Measurements from ENCODE around the gene ADGRB3. TPM values are rescaled to one million over a fixed set of nuclear protein-coding genes. Genes with fewer than 3 reads are reported as not detected.
A peak's percentile ranks its signal among the peaks of the same experiment; 100 is the strongest.

ADGRB3 gene
- not detected for total RNA-seq

DNA sequence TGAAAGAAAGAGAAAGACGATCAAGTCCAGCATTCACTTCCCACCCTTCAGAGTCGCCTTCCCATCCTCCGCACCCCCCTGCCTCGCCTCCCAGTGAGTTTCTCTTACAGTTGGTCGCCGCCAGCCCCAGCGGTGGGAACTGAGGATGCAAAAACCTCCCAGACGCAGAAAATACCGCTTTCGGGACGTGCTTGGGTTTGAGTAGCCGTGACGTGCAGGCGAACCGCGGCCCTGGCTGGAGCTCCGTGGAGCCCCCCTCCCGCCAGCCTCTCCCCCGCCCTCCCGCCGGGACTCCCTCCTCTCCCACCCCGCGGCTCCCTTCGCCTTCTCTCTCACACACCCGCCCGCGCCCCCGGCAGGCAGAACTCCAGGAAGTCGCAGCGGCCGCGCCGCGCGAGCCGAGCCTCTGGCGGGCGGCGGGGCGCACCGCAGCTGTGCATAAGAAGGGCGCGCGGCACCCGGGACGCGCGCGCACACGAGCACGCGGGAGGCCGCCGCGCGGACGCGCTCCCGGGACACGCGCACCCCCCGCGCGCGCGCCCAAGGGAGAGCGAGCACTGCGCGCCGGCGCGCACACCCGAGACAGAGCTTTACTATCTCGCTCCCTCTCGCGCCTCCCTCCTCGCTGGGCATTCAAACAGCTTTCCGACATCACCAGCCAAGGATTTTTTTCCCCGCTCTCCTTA is at the start of gene ADGRB3:
Gene ADGRB3 (plus strand): TSS at position 557 of the 686 bp plus-strand sequence. CDS start 3,394 bp downstream, outside the sequence.
- H3K36me3 Mint-ChIP-seq: peaks cover 5% of the 10 kb centered on the region
- peak within 1 kb of the TSS; percentile 65 for H3K4me3 Mint-ChIP-seq
- peaks cover 12 to 14% of the 10 kb centered on the region in 2 donors for H3K4me1 Mint-ChIP-seq (ENCODE audit: low read depth in 2 of 2)
- no peak within 1 kb of the TSS for H3K27ac Mint-ChIP-seq
- ATAC-seq: peak; percentile 65 to 82
- H3K9me3 Mint-ChIP-seq: peaks cover 7% of the 10 kb centered on the region
- peaks cover 26 to 37% of the 10 kb centered on the region in 2 donors for H3K27me3 Mint-ChIP-seq
- DNase-seq (ENCODE audit: low spot score): no peak

DNA sequence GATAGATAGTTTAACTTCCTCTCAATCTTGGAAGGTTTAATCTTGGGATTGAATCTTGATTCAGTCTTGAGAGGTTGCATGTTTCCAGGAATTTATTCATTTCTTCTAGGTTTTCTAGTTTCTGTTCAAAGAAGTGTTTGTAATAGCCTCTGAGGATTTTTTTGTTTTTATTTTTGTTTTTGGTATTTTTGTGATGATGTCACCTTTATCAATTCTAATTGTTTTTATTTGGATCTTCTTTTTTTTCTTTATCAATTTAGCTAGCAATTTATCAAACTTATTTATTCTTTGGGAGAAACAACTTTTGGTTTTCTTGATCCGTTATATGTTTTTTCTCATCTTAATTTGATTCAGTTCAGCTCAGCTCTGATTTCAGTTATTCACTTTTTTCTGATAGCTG is 41.5 kb upstream of the ADGRB3 start:
- no peaks in the 10 kb centered on the region for H3K4me1 Mint-ChIP-seq (ENCODE audit: low read depth in 2 of 2)
- H3K36me3 Mint-ChIP-seq: peaks cover 11% of the 10 kb centered on the region
- no peak overlapping the region for H3K27ac Mint-ChIP-seq
- H3K27me3 Mint-ChIP-seq: no peaks in the 10 kb centered on the region
- no peak overlapping the region for H3K4me3 Mint-ChIP-seq
- DNase-seq (ENCODE audit: low spot score) (no peak), ATAC-seq (no peak)
- H3K9me3 Mint-ChIP-seq: peaks cover 21% of the 10 kb centered on the region

DNA sequence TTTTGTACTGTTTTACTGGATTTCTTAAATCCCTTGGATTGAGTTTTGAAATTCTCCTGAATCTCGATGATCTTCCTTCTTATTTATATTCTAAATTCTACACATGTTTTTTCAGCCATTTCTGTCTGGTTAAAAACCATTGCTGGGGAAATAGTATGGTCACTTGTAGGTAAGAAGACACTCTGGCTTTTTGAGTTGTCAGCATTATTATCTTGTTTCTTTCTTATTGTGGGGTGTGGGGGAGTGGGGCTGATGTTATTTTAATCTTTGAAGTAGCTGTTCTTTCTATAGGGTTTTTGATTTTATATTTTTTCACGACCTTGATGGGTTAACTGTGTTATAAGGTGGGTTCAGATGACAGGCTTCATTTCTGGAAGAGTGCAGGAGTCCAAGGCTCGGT is 37.4 kb upstream of the ADGRB3 start:
- H3K27ac Mint-ChIP-seq: no peak overlapping the region
- H3K36me3 Mint-ChIP-seq: peaks cover 5% of the 10 kb centered on the region
- ATAC-seq (no peak), DNase-seq (ENCODE audit: low spot score) (no peak)
- H3K9me3 Mint-ChIP-seq: peaks cover 16% of the 10 kb centered on the region
- no peaks in the 10 kb centered on the region for H3K27me3 Mint-ChIP-seq
- H3K4me1 Mint-ChIP-seq (ENCODE audit: low read depth in 2 of 2): no peaks in the 10 kb centered on the region
- no peak overlapping the region for H3K4me3 Mint-ChIP-seq

DNA sequence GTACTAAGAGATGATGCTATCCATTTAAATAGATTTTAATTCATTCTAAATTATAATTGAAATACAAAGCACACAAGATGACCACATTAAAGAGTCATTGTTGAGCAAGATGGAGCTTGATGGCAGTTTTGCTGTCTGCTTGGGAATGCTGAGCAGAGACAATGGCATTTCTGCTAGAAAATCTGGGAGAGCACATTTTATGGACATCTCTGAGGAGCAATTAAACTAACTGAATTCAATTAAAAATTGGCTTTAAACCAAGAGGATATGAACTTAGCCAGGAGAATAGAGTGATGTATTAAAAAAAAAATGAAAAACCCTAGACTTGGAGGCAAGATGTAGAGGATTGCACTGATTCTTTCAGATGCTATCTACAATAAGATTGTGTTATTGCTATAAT is 19.1 kb upstream of the ADGRB3 start:
- DNase-seq (ENCODE audit: low spot score) (no peak), ATAC-seq (no peak)
- Mint-ChIP-seq H3K36me3 (no peaks in the 10 kb centered on the region), H3K4me1 (ENCODE audit: low read depth in 2 of 2) (no peaks in the 10 kb centered on the region), H3K4me3 (no peak overlapping the region), H3K27ac (no peak overlapping the region), H3K27me3 (no peaks in the 10 kb centered on the region), H3K9me3 (peaks cover 3% of the 10 kb centered on the region)

DNA sequence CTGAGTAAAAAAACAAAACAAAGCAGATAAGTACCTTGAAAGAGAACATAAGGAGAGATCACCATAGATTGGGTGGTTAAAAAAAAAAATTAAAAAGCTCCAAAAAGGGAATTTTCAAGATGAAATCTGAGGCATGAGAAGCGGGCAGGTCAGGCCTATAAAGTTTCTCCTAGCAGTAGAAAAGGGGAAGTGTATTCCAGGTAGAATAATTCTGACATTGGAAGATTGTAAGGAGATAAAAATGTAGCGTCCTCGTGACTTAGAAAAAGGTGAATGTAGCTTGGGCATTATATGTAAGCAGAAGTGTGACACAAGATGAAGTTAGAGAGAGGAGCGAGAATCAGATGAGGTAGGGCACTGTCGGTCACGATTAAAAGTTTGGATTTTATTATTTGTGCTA is 9.1 kb upstream of the ADGRB3 start:
- H3K9me3 Mint-ChIP-seq: peaks cover 23% of the 10 kb centered on the region
- no peak overlapping the region for H3K27ac Mint-ChIP-seq
- no peaks in the 10 kb centered on the region for H3K27me3 Mint-ChIP-seq
- DNase-seq (ENCODE audit: low spot score) (no peak), ATAC-seq (no peak)
- H3K4me3 Mint-ChIP-seq: no peak overlapping the region
- H3K4me1 Mint-ChIP-seq (ENCODE audit: low read depth in 2 of 2): no peaks in the 10 kb centered on the region
- peaks cover 14% of the 10 kb centered on the region for H3K36me3 Mint-ChIP-seq

DNA sequence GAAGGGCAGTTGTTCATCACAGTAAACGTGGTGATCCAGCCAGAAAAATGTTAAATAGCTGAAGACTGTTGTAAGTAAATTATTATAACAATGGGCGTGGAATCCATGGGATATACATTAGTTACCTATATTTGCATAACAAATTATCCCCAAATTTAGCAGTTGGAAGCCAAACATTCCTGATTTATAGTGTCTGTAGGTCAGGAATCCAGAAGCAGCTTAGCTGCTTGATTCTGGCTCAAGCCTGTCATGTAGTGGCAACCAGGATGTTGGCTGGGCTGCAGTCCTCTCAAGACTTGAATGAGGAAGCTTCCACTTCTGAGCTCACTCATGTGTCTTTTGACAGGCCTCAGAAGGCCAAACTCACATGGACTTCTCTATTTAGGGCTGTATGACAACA is 6.9 kb upstream of the ADGRB3 start:
- Mint-ChIP-seq H3K27ac (no peak overlapping the region), H3K9me3 (peaks cover 23% of the 10 kb centered on the region), H3K4me1 (ENCODE audit: low read depth in 2 of 2) (no peaks in the 10 kb centered on the region), H3K36me3 (peaks cover 14% of the 10 kb centered on the region), H3K4me3 (no peak overlapping the region), H3K27me3 (peaks cover 0 to under 1% of the 10 kb centered on the region in 2 donors)
- ATAC-seq (no peak), DNase-seq (ENCODE audit: low spot score) (no peak)

DNA sequence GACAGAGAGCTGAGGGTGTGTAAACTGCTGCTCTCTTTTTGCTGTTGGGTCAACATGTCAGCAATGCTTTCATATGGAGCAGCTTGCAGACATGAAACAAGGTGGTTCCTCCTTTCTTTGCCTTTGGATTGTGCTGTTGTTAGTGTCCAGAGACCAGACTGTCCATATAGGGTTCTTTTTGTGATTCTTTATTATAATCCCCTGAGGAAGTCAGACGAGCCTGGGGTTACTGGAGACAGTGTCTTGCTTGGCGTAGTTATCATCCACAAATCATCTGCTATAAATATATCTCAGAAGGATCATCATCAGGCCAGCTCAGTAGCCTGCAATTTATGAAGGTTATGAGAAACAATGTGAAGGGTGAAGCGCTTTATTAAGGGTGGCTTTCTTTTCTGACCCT is 2.3 kb upstream of the ADGRB3 start:
- no peak for ATAC-seq
- Mint-ChIP-seq H3K9me3 (peaks cover 12% of the 10 kb centered on the region), H3K36me3 (peaks cover 5% of the 10 kb centered on the region), H3K4me3 (no peak overlapping the region), H3K27me3 (peaks cover 26 to 37% of the 10 kb centered on the region in 2 donors), H3K4me1 (ENCODE audit: low read depth in 2 of 2) (peaks cover 12 to 14% of the 10 kb centered on the region in 2 donors), H3K27ac (no peak overlapping the region)
- no peak for DNase-seq (ENCODE audit: low spot score)

DNA sequence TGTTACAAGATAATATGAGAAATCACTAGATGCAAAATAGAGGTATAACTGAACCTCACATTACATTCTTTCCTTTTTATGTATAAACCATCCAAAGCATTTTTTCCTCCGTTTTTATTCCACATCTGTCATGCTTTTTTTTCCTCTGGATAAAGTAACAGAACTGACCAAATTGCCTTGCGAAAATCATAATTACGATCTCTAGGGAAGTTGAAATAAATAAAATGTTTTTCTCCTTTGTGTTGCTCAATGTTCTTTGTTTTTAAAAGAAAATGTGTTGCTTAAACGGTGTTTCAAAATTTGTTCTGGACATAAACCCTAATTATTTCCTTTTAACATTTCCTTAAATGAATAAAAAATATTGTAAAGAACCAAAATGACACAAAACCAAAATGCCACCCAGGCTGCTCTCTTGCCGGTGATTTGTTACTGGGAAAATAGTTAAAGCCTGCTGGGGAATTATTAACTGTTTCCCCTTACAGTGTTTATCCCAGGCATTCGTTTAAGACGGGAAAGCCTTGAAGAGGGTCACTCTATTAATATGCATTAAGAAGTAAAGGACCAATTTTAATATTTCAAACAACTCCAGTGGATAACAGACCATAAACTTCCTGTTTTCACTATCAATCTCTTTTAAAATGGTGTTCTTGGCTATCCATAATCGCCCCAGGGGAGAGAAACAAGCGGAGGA is 1.7 kb upstream of the ADGRB3 start:
- Mint-ChIP-seq H3K27ac (no peak overlapping the region), H3K27me3 (peaks cover 26 to 37% of the 10 kb centered on the region in 2 donors), H3K36me3 (peaks cover 5% of the 10 kb centered on the region), H3K4me3 (no peak overlapping the region), H3K9me3 (peaks cover 11% of the 10 kb centered on the region), H3K4me1 (ENCODE audit: low read depth in 2 of 2) (peaks cover 12 to 14% of the 10 kb centered on the region in 2 donors)
- DNase-seq (ENCODE audit: low spot score) (no peak), ATAC-seq (no peak)

DNA sequence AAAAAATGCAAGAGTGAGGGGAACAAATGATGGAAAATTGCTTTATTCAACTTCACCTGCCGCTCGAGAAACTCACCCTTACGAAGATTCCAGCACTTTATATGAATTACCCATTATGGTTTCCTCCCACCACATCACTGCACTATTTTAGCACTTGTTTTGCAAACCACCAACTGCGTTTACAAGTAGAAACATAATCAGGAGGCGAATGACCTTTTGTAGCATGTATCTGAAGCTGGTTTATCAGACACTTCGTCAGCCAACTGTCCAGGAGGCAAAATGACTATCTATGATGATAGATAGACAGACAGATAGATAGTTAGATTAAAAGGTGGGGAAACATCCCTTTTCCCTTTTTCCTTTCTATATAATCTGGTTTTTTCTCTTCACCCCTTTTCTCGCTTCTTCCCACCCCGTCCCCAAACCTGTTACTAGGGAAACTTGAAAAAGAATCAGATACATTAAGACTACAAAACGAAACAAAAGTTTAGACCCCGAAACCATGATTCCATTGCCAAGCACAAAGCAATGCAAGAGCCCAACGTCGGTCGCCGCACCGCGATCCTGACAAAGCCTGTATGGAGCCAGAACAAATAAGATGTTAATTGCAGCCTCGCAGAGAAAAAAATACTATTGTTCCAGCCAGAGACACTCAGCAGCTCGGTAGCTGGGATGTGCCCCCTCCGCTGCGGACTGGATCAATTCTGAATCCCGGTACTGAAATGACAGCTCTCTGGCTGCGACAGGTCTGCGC is 933 bp upstream of the ADGRB3 start:
- peaks cover 5% of the 10 kb centered on the region for H3K36me3 Mint-ChIP-seq
- DNase-seq (ENCODE audit: low spot score): no peak

DNA sequence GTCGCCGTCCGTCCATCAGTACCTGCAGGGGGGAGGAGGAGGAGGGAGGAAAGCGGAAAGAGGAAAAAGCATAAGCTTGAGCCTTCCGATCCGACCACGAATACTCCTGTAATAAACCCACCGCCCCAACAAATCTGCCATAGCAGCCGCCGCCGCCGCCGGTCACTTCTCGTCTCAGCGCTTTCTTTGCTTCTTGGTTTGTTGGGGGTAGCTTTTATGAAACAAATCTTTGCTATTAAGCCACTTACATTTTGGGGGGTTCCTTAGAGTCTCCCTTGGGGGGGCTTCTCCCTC is 277 bp downstream of the ADGRB3 start:
- peaks cover 5% of the 10 kb centered on the region for H3K9me3 Mint-ChIP-seq

More for the DNA sequence above, 933 bp upstream of the ADGRB3 start:
- Mint-ChIP-seq H3K27me3 (peaks cover 26 to 37% of the 10 kb centered on the region in 2 donors), H3K4me3 (peak overlapping the region; percentile 65), H3K27ac (no peak overlapping the region), H3K4me1 (ENCODE audit: low read depth in 2 of 2) (peaks cover 12 to 14% of the 10 kb centered on the region in 2 donors), H3K9me3 (peaks cover 9% of the 10 kb centered on the region)
- ATAC-seq: no peak

DNA sequence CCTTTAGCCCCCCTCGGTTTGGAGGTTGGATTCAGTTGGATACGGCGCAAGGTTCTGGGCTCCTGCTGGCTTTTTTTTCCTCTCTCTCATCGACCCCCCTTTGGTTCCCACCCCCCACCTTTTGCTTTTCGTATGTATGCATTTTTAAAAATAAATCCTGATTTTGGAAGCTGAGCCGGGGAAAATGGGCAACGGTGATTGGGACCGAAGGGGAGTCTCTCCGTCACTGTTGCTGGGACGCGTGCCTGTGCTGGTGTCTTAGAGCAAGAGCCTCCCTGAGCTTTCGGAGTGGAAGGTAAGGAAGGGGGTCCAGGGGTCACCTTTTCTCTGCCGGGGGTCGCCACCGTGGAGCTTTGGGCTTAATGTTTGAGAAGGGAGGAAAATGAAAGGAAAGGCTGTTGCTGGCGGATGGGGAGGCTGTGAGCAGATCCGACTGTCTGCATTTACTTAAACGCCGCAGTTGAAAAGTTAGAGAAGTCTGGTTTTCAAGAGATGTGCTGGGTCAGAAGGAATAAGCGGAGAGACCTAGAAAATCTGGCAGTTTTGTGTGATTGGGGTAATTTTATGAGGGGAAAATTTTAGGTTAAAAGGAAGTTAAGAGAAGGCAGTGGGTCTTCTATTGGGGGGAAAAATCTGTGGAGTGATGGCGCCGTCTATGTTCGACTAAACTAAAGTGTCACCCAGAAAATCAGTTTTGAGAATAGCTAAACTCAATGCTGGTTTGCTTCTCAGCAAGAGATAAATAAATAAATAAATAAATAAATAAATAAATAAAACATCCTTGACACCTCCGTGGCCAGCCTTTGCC is 828 bp downstream of the ADGRB3 start:
- no peak for DNase-seq (ENCODE audit: low spot score)
- no peak for ATAC-seq
- peaks cover 31 to 37% of the 10 kb centered on the region in 2 donors for H3K27me3 Mint-ChIP-seq
- H3K36me3 Mint-ChIP-seq: peaks cover 5% of the 10 kb centered on the region
- peak overlapping the region; percentile 38 for H3K4me3 Mint-ChIP-seq
- H3K27ac Mint-ChIP-seq: no peak overlapping the region
- H3K4me1 Mint-ChIP-seq (ENCODE audit: low read depth in 2 of 2): peaks cover 12 to 14% of the 10 kb centered on the region in 2 donors
- H3K9me3 Mint-ChIP-seq: peaks cover 3% of the 10 kb centered on the region

More for the DNA sequence above, 277 bp downstream of the ADGRB3 start:
- H3K27ac Mint-ChIP-seq: no peak overlapping the region
- DNase-seq (ENCODE audit: low spot score) (no peak), ATAC-seq (peak in 1 of 2 donors; percentile 6)
- peaks cover 12 to 14% of the 10 kb centered on the region in 2 donors for H3K4me1 Mint-ChIP-seq (ENCODE audit: low read depth in 2 of 2)
- peak overlapping the region; percentile 38 for H3K4me3 Mint-ChIP-seq
- peaks cover 29 to 37% of the 10 kb centered on the region in 2 donors for H3K27me3 Mint-ChIP-seq
- H3K36me3 Mint-ChIP-seq: peaks cover 5% of the 10 kb centered on the region

DNA sequence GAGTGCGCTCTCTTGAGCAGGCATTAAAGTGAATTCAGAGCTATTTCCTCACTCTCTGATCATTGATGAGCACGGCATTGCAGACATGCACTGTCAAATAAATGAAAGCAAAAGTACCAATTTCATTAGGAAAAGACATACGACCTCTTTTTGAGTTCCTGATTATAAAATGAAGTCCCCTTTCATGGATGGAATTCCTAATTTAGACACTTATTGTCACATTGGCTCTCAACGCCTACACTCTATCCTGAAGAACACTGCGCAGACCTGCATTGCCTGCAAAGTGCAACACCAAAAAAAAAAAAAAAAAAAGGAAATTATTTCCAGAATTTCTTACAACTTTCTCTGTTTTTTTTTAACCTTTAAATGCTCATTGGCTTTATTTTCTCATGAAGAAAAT is 1.6 kb downstream of the ADGRB3 start:
- Mint-ChIP-seq H3K27ac (no peak overlapping the region), H3K4me3 (no peak overlapping the region), H3K36me3 (peaks cover 5% of the 10 kb centered on the region), H3K9me3 (peaks cover 3% of the 10 kb centered on the region), H3K4me1 (ENCODE audit: low read depth in 2 of 2) (peaks cover 12 to 14% of the 10 kb centered on the region in 2 donors), H3K27me3 (peaks cover 31 to 37% of the 10 kb centered on the region in 2 donors)
- no peak for ATAC-seq
- no peak for DNase-seq (ENCODE audit: low spot score)

DNA sequence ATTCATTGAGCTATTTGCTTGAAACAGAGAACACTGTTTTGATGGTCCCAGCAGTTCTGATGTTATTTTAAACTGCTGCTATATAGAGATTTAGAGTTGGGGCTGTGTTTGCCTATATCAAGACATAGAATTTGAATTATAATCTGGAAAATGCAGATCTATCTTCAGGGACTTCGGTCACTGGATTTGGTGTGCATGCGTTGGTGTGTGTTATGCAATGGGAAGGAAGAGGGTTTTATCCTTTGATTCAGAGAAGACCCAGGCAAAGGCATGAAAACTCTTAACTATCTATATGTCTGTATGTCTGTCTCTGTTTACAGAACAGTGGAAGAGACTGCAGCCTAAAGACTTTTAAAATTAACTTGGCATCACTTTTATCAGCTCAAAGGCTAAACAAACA is 2.0 kb downstream of the ADGRB3 start:
- peaks cover 31 to 37% of the 10 kb centered on the region in 2 donors for H3K27me3 Mint-ChIP-seq
- H3K4me1 Mint-ChIP-seq (ENCODE audit: low read depth in 2 of 2): peaks cover 12 to 14% of the 10 kb centered on the region in 2 donors
- ATAC-seq (no peak), DNase-seq (ENCODE audit: low spot score) (no peak)
- no peak overlapping the region for H3K4me3 Mint-ChIP-seq
- H3K27ac Mint-ChIP-seq: no peak overlapping the region
- H3K36me3 Mint-ChIP-seq: peaks cover 5% of the 10 kb centered on the region
- peaks cover 3% of the 10 kb centered on the region for H3K9me3 Mint-ChIP-seq

Measured in natural killer cell treated with Interleukin-12 subunit alpha and Interleukin-12 subunit beta and Interleukin-15 and Interleukin-18, amount 100 ng/mL, for 72 hours (primary cell).